ENCODE data around the gene ILF2.

- TF ChIP-seq, protein P1, sequence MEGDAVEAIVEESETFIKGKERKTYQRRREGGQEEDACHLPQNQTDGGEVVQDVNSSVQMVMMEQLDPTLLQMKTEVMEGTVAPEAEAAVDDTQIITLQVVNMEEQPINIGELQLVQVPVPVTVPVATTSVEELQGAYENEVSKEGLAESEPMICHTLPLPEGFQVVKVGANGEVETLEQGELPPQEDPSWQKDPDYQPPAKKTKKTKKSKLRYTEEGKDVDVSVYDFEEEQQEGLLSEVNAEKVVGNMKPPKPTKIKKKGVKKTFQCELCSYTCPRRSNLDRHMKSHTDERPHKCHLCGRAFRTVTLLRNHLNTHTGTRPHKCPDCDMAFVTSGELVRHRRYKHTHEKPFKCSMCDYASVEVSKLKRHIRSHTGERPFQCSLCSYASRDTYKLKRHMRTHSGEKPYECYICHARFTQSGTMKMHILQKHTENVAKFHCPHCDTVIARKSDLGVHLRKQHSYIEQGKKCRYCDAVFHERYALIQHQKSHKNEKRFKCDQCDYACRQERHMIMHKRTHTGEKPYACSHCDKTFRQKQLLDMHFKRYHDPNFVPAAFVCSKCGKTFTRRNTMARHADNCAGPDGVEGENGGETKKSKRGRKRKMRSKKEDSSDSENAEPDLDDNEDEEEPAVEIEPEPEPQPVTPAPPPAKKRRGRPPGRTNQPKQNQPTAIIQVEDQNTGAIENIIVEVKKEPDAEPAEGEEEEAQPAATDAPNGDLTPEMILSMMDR (IDR thresholded peaks at IDR 0.05) = no peak
- TF ChIP-seq ZFX (IDR thresholded peaks at IDR 0.05; ENCODE audit: borderline replicate concordance) = no peak
These were observed 34.9 kb downstream of the ILF2 start for GRCh38 chr1:153635872-153636271.
